ENCODE results near the gene ARMH2.

ARMH2 gene

DNA sequence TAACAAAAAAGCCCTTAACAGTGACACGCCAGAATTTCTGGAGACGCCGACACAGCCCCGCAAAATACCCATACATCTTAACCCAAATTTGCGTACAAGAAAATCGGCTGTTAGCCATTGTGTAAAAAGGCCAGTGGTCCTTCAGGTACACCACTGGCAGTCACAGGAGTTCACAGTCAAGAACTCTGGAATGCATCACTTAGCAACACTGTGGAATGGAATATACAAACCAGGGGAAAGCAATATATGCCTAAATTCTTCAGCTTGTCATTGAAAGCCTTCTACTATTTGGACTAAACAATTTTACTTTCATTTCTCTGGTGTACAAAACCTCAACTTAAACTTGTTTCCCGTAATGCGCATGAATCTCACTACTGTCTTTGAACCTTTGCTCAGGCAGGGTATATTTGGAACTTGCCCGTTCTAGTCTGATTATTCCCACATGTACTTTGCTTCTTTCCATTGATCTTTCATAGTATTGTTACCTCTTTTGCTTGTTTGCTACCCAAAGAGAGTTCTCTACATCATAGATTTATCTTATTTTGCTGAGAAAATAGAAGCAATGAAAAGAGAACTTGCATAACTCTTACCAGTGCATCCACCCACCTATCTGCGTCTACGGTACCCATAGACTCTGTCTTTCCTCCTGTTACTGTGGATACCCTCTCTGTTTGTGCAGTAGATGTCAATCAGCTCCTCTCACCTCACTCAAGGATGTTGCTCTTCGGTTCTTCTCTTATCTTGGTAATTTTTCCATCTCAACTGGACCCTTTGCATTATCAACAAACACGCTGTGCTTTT, at the start of gene ARMH2:
ARMH2 (minus strand) TSS at position 178 of the 801 bp plus-strand sequence; CDS start at position 118, 60 bp downstream.
- CTCF ChIA-PET, result interaction anchor here (0.7 to 2.6 kb wide), 6 partner anchors 13 to 219 kb away, joined by 3 to 8 read pairs (median 4); no protein-coding TSS in a partner anchor
- TF ChIP-seq, protein P1, sequence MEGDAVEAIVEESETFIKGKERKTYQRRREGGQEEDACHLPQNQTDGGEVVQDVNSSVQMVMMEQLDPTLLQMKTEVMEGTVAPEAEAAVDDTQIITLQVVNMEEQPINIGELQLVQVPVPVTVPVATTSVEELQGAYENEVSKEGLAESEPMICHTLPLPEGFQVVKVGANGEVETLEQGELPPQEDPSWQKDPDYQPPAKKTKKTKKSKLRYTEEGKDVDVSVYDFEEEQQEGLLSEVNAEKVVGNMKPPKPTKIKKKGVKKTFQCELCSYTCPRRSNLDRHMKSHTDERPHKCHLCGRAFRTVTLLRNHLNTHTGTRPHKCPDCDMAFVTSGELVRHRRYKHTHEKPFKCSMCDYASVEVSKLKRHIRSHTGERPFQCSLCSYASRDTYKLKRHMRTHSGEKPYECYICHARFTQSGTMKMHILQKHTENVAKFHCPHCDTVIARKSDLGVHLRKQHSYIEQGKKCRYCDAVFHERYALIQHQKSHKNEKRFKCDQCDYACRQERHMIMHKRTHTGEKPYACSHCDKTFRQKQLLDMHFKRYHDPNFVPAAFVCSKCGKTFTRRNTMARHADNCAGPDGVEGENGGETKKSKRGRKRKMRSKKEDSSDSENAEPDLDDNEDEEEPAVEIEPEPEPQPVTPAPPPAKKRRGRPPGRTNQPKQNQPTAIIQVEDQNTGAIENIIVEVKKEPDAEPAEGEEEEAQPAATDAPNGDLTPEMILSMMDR (IDR thresholded peaks at IDR 0.05; ENCODE audit: control extremely low read depth, extremely low read depth, low read depth, missing control alignments), result no peak
- DNase-seq (ENCODE audit: extremely low spot score), result no peak
- POLR2A ChIA-PET, result no interaction called here

DNA sequence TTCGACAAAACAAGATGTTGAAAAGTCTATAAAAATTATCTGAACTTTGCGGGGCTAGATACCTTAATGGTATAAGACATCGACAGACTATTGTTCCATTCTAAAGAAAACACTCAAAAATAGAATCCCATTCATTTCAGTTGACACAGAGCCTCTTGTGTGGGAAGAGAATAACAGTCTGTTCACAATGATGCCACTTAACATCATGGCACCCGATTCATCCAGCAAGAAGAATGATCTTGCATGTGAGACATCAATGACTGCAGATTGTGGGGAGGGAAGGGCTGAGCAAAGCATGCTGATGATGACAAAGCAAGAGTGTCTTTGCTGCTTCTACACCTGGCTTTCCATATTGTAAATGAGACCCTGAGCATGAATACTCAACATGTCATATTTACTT, 49.7 kb upstream of the ARMH2 start:
- TF ChIP-seq, protein P1 (IDR thresholded peaks at IDR 0.05; ENCODE audit: control extremely low read depth, extremely low read depth, low read depth, missing control alignments), result no peak
- CTCF ChIA-PET, result interaction anchor here (1.0 to 3.2 kb wide), 4 partner anchors 9 to 223 kb away, joined by 3 to 11 read pairs (median 6); no protein-coding TSS in a partner anchor
- no peak for DNase-seq (ENCODE audit: extremely low spot score)
- POLR2A ChIA-PET, result no interaction called here

DNA sequence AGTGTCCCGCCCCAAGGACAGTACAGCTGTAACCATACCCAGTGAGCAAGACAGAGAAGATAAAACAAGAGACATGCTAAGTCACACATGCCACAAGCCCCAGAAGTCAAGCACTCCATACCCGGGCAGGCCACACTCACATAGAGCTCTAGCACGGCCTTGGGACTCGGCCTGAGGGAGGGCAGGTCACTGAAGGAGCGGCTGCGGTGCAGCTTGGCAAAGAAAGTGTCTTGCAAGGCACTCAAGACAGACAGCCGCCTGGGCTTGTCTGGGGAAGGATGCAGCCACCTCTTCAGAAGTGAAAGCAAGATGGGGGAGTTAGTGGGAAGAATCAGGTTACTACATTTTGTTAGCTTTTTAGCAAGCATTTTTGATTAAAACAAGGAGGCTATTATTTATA, 48.7 kb upstream of the ARMH2 start:
- ChIA-PET CTCF (interaction anchor here (0.8 to 6.1 kb wide), 9 partner anchors 8 to 243 kb away, joined by 3 to 31 read pairs (median 4); no protein-coding TSS in a partner anchor), POLR2A (no interaction called here)
- DNase-seq (ENCODE audit: extremely low spot score), result no peak
- TF ChIP-seq, protein P1 (IDR thresholded peaks at IDR 0.05; ENCODE audit: control extremely low read depth, extremely low read depth, low read depth, missing control alignments), result no peak

DNA sequence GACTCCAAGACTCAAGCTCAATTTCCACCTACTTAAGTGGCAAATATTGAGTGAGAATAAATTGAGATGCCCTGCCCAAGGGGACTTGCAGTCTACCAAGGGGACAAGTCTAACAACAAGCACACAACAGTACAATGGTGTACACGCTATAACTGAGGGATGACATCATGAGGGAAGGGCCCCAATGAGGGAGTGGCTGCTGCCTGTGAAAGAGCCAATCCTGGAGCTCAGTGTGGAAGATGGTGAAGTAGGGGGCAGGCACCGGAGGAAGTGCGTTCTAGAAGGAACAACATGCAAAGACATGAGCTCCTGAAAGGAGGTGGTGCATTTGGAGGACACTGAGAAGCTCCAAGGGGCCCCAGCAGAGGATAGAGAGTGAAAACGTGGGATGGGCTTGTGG, 46.9 kb upstream of the ARMH2 start:
- no peak for DNase-seq (ENCODE audit: extremely low spot score)
- CTCF ChIA-PET, result interaction anchor here (1.1 to 6.1 kb wide), 8 partner anchors 10 to 226 kb away, joined by 3 to 31 read pairs (median 7); no protein-coding TSS in a partner anchor
- TF ChIP-seq, protein P1 (IDR thresholded peaks at IDR 0.05; ENCODE audit: control extremely low read depth, extremely low read depth, low read depth, missing control alignments), result no peak
- POLR2A ChIA-PET, result no interaction called here

DNA sequence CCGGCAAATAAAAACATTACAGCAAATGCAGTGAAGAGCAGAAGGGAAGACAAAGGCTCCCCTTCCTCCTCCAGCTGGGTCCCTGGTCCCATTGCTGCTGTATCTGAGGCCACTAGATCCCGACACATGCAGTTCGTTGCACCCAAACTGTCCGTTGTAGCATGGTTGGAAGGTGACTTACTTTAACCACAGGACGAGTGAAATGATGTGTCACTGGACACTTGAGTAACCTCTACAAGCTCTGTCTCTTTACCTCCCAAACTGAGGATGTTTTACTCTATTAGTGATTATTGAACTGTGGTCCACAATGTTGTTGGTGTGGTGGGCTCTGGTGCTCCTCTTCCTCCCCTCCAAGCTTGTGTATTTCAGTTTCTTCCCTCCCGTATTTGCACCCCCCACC, 46.2 kb upstream of the ARMH2 start:
- peak; percentile 26 for DNase-seq (ENCODE audit: extremely low spot score)
- ChIA-PET POLR2A (no interaction called here), CTCF (interaction anchor here (0.9 to 6.1 kb wide), 10 partner anchors 10 to 226 kb away, joined by 3 to 31 read pairs (median 6); no protein-coding TSS in a partner anchor)
- TF ChIP-seq, protein P1 (IDR thresholded peaks at IDR 0.05; ENCODE audit: control extremely low read depth, extremely low read depth, low read depth, missing control alignments), result no peak

DNA sequence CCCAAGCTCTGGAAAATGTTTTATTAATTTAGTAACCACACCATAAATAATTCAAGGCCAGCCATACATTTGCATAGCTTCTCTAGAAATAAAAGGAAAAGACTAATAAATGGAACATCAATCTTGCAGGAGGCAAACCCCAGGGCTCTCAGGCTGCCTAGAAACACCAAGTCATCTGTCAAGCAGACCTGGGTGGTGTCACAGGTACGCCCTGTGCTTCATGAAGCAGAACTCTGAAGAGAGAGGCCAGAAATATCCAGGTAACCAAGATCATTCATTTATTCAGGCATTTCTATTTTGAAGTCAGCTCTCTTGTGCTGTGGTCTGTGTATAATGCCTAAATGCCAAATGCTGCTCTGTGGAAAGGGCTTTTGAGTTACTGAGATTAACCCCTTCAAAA, 45.3 kb upstream of the ARMH2 start:
- DNase-seq (ENCODE audit: extremely low spot score), result no peak
- TF ChIP-seq, protein P1 (IDR thresholded peaks at IDR 0.05; ENCODE audit: control extremely low read depth, extremely low read depth, low read depth, missing control alignments), result no peak
- ChIA-PET POLR2A (no interaction called here), CTCF (interaction anchor here (0.9 to 6.1 kb wide), 7 partner anchors 9 to 174 kb away, joined by 3 to 31 read pairs (median 7); no protein-coding TSS in a partner anchor)
